ENCODE results near the gene CUL3. TPM values are rescaled to one million over a fixed set of nuclear protein-coding genes. Genes with fewer than 3 reads are reported as not detected.

Gene CUL3
- total and polyA plus RNA-seq, 2 of the 8 experiments (the other 6 are each of a cell fraction or from before 2014, with no cell fraction given) = 28.5 to 113 TPM

- no peaks in the 10 kb centered on the region for H3K9me3 ChIP-seq (ENCODE audit: insufficient read depth in 2 of 2, low read depth in 1 of 2, low read length in 1 of 2)
- H2BK5ac ChIP-seq (ENCODE audit: low read depth, low read length) = no peak overlapping the region
- H3K18ac ChIP-seq (ENCODE audit: extremely low read depth, low read length) = no peak overlapping the region
- H2AK5ac ChIP-seq (ENCODE audit: low read depth, low read length) = no peak overlapping the region
- DNase-seq (ENCODE audit: low read depth in 1 of 2, low spot score in 2 of 2) (no peak), FAIRE-seq (no peak)
- H3K23me2 ChIP-seq (ENCODE audit: low read depth, low read length) = peaks cover 1% of the 10 kb centered on the region; the same call in 1 of the 2 replicates
- no peak overlapping the region for H3K27ac ChIP-seq (ENCODE audit: low read depth, low read length)
- no peak overlapping the region for H3K9ac ChIP-seq (replicated peaks in 1 of 4; ENCODE audit: extremely low read depth in 1 of 4, low read depth in 3 of 4, low read length in 3 of 4)
- H4K20me1 ChIP-seq (replicated peaks in 1 of 2; ENCODE audit: control insufficient read depth in 1 of 2, insufficient read depth in 2 of 2, low read length in 2 of 2) = no peaks in the 10 kb centered on the region
- no peaks in the 10 kb centered on the region for H3K4me1 ChIP-seq (replicated peaks in 1 of 4; ENCODE audit: control insufficient read depth in 3 of 4, insufficient read depth in 4 of 4, low read length in 3 of 4)
- H3K4ac ChIP-seq (replicated peaks; ENCODE audit: insufficient read length, low read depth, low read length) = no peak overlapping the region
- TF ChIP-seq KDM5A (IDR thresholded peaks at IDR 0.05; ENCODE audit: low read length) = no peak
- no peak for TF ChIP-seq CTBP2 (IDR thresholded peaks at IDR 0.05; ENCODE audit: borderline replicate concordance, insufficient read depth, insufficient read length, low read length)
- TF ChIP-seq RBBP5 (IDR thresholded peaks at IDR 0.05; ENCODE audit: borderline replicate concordance, low read depth, low read length) = no peak
- no peak for TF ChIP-seq TAF1 (IDR thresholded peaks at IDR 0.05; ENCODE audit: low read depth, low read length)
- TF ChIP-seq, protein P1, sequence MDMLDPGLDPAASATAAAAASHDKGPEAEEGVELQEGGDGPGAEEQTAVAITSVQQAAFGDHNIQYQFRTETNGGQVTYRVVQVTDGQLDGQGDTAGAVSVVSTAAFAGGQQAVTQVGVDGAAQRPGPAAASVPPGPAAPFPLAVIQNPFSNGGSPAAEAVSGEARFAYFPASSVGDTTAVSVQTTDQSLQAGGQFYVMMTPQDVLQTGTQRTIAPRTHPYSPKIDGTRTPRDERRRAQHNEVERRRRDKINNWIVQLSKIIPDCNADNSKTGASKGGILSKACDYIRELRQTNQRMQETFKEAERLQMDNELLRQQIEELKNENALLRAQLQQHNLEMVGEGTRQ (IDR thresholded peaks at IDR 0.05; ENCODE audit: low read length) = no peak
- no peak for TF ChIP-seq SP1 (IDR thresholded peaks at IDR 0.05; ENCODE audit: low read depth, low read length)
- no peak for TF ChIP-seq FOSL1 (IDR thresholded peaks at IDR 0.05; ENCODE audit: insufficient read depth, low read depth, low read length)
- no peak for TF ChIP-seq ASH2L (IDR thresholded peaks at IDR 0.05; ENCODE audit: low read length)
- no peak overlapping the region for H2BK120ac ChIP-seq (replicated peaks; ENCODE audit: low read depth, low read length)
- H2AFZ ChIP-seq (ENCODE audit: low read length) = no peak overlapping the region
- H4K8ac ChIP-seq (ENCODE audit: extremely low read depth, insufficient read depth, low read length) = no peak overlapping the region
- no peak overlapping the region for H3K56ac ChIP-seq (replicated peaks; ENCODE audit: insufficient read length, low read depth, low read length)
- H3K14ac ChIP-seq (ENCODE audit: insufficient read length) = no peak overlapping the region
- no peak overlapping the region for H2BK15ac ChIP-seq (ENCODE audit: low read length)
- 96% methylated on average over 3 of the region's 3 CpGs; no CpG with 5 or more reads in 1 of the 2 experiments for WGBS, 2 experiments (ENCODE audit: extremely low coverage in 1 of 2, insufficient coverage in 1 of 2, insufficient read length in 1 of 2, insufficient replicate concordance in 2 of 2, low coverage in 1 of 2, low lambda C conversion rate in 2 of 2, missing lambda C conversion rate in 1 of 2)
- H3K4me3 ChIP-seq (ENCODE audit: extremely low read depth in 1 of 4, insufficient read depth in 2 of 4, low read depth in 3 of 4, low read length in 4 of 4) = no peak overlapping the region
- no peaks in the 10 kb centered on the region for H3K79me2 ChIP-seq (ENCODE audit: control insufficient read depth in 1 of 2, insufficient read depth in 2 of 2, low read length in 2 of 2)
- H4K5ac ChIP-seq (ENCODE audit: insufficient read length, low read depth, low read length) = no peak overlapping the region
- H2BK12ac ChIP-seq (ENCODE audit: low read depth, low read length) = no peak overlapping the region
- no peaks in the 10 kb centered on the region for H3K27me3 ChIP-seq (replicated peaks in 1 of 4; ENCODE audit: control insufficient read depth in 3 of 4, extremely low read depth in 1 of 4, insufficient read depth in 3 of 4, low read length in 3 of 4)
- CTCF ChIA-PET (ENCODE audit: partially characterized antibody) = interaction anchor here (0.6 to 1.2 kb wide), 2 partner anchors 55 to 103 kb away, joined by 3 read pairs; no protein-coding TSS in a partner anchor
- no peaks in the 10 kb centered on the region for H3K79me1 ChIP-seq (ENCODE audit: low read depth, low read length)
- H3K36me3 ChIP-seq (ENCODE audit: control insufficient read depth in 2 of 4, insufficient read depth in 4 of 4, low read length in 3 of 4) = peaks cover 0 to 41% (median 7%) of the 10 kb centered on the region in 4 experiments; a peak in 4 of 8 replicates
- H3K23ac ChIP-seq (ENCODE audit: insufficient read length) = no peak overlapping the region
- no peak overlapping the region for H4K91ac ChIP-seq (replicated peaks; ENCODE audit: insufficient read length, low read length)
- H3K4me2 ChIP-seq (ENCODE audit: insufficient read depth in 1 of 2, low read depth in 2 of 2, low read length in 2 of 2) = no peak overlapping the region
- H2BK20ac ChIP-seq (ENCODE audit: low read length) = no peak overlapping the region
- POLR2A ChIA-PET (ENCODE audit: partially characterized antibody) = no interaction called here
These were observed 112.3 kb downstream of the CUL3 start for GRCh38 chr2:224472827-224473226.

All from H1 (cell line).